Mucosa of rectum (tissue), 2 donors: ENCODE measurements around the gene GAL3ST2.
"Not testable (repeated sequence)": the region's sequence is repeated elsewhere in the genome, so short reads cannot be mapped to it uniquely, and the experiment has no call there.

ENCODE experiments used
- H3K27ac ChIP-seq, 2 donors: one replicate each; pipeline ENCODE4 v1.7.0; 2013; ENCODE audit warnings: inconsistent platforms in 2 of 2, low read depth in 2 of 2, low read length in 2 of 2
- H3K27me3 ChIP-seq, 2 donors: one replicate each; pipeline ENCODE4 v1.7.0; 2013; ENCODE audit warnings: low read length in 2 of 2; ENCODE audit not compliant: control insufficient read depth in 2 of 2, insufficient read depth in 2 of 2
- H3K36me3 ChIP-seq, 2 donors: one replicate each; pipeline ENCODE4 v1.7.0; 2013; ENCODE audit warnings: low read length in 2 of 2; ENCODE audit not compliant: control insufficient read depth in 2 of 2, insufficient read depth in 2 of 2
- H3K4me1 ChIP-seq, 2 donors: one replicate each; pipeline ENCODE4 v1.7.0; 2013; ENCODE audit warnings: low read length in 2 of 2, mild to moderate bottlenecking in 1 of 2; ENCODE audit not compliant: control insufficient read depth in 2 of 2, insufficient read depth in 2 of 2
- H3K4me3 ChIP-seq, 2 donors: one replicate each; pipeline ENCODE4 v1.7.0; 2013; ENCODE audit warnings: low read length in 2 of 2
- H3K9ac ChIP-seq, 2 donors: one replicate each; pipeline ENCODE4 v1.7.0; 2013; ENCODE audit warnings: low read length in 2 of 2, low read depth in 1 of 2, mild to moderate bottlenecking in 1 of 2
- H3K9me3 ChIP-seq, 2 donors: one replicate each; pipeline ENCODE4 v1.7.0; 2013; ENCODE audit warnings: low read length in 2 of 2; ENCODE audit not compliant: control insufficient read depth in 2 of 2
- donor health status: healthy.
- donor health status: Normal muscosa, but diverticular disease.

GAL3ST2 gene

GRCh38 chr2:241775223-241776177 lies 1.1 kb upstream of the GAL3ST2 start:
- H3K4me1 ChIP-seq: peaks cover 27 to 47% of the 10 kb centered on the region in 2 donors
- no peaks in the 10 kb centered on the region for H3K27me3 ChIP-seq
- peak overlapping the region; percentile 41 to 86 for H3K9ac ChIP-seq
- H3K27ac ChIP-seq: peak overlapping the region; percentile 88 to 91
- H3K9me3 ChIP-seq: no peaks in the 10 kb centered on the region
- peak overlapping the region in 1 of 2 donors; percentile 57 for H3K4me3 ChIP-seq
- no peaks in the 10 kb centered on the region for H3K36me3 ChIP-seq

- Histone ChIP-seq H3K9me3 (no peaks in the 10 kb centered on the region), H3K27me3 (no peaks in the 10 kb centered on the region), H3K27ac (peak overlapping the region; percentile 88 to 91), H3K9ac (peak overlapping the region; percentile 84 to 86), H3K4me1 (peaks cover 27 to 47% of the 10 kb centered on the region in 2 donors), H3K36me3 (no peaks in the 10 kb centered on the region), H3K4me3 (peak overlapping the region; percentile 76 to 77)
Measured at GRCh38 chr2:241777170-241777685, 606 bp downstream of the GAL3ST2 start.

- peak overlapping the region; percentile 76 to 77 for H3K4me3 ChIP-seq
- H3K27me3 ChIP-seq: no peaks in the 10 kb centered on the region
- no peaks in the 10 kb centered on the region for H3K36me3 ChIP-seq
- H3K9me3 ChIP-seq: no peaks in the 10 kb centered on the region
- peaks cover 27 to 47% of the 10 kb centered on the region in 2 donors for H3K4me1 ChIP-seq
- peak overlapping the region; percentile 84 to 86 for H3K9ac ChIP-seq
- peak overlapping the region; percentile 88 to 91 for H3K27ac ChIP-seq
Measured at GRCh38 chr2:241777686-241778627, 1.3 kb downstream of the GAL3ST2 start.

GRCh38 chr2:241780939-241781569 lies 4.4 kb downstream of the GAL3ST2 start:
- Histone ChIP-seq H3K4me3 (no peak overlapping the region), H3K27me3 (no peaks in the 10 kb centered on the region), H3K36me3 (no peaks in the 10 kb centered on the region), H3K9ac (no peak overlapping the region), H3K4me1 (peaks cover 5 to 19% of the 10 kb centered on the region in 2 donors), H3K27ac (no peak overlapping the region), H3K9me3 (no peaks in the 10 kb centered on the region)

- not testable (repeated sequence) for H3K4me3 ChIP-seq, H3K9me3 ChIP-seq, H3K27me3 ChIP-seq, H3K36me3 ChIP-seq, H3K27ac ChIP-seq, H3K9ac ChIP-seq
- H3K4me1 ChIP-seq: peaks cover 4 to 11% of the 10 kb centered on the region in 2 donors
Measured at GRCh38 chr2:241782053-241782452, 5.4 kb downstream of the GAL3ST2 start.

GRCh38 chr2:241788135-241788534 lies 11.5 kb downstream of the GAL3ST2 start:
- peak overlapping the region in 1 of 2 donors; percentile 60 for H3K27ac ChIP-seq
- H3K27me3 ChIP-seq: no peaks in the 10 kb centered on the region
- no peak overlapping the region for H3K9ac ChIP-seq
- H3K36me3 ChIP-seq: no peaks in the 10 kb centered on the region
- H3K9me3 ChIP-seq: no peaks in the 10 kb centered on the region
- H3K4me1 ChIP-seq: peaks cover 7 to 33% of the 10 kb centered on the region in 2 donors
- H3K4me3 ChIP-seq: no peak overlapping the region

- peak overlapping the region in 1 of 2 donors; percentile 63 for H3K27ac ChIP-seq
- H3K4me1 ChIP-seq: peaks cover 7 to 37% of the 10 kb centered on the region in 2 donors
- no peaks in the 10 kb centered on the region for H3K27me3 ChIP-seq
- no peak overlapping the region for H3K4me3 ChIP-seq
- no peak overlapping the region for H3K9ac ChIP-seq
- no peaks in the 10 kb centered on the region for H3K36me3 ChIP-seq
- H3K9me3 ChIP-seq: no peaks in the 10 kb centered on the region
Measured at GRCh38 chr2:241788572-241788971, 11.9 kb downstream of the GAL3ST2 start.

GRCh38 chr2:241791385-241791784 lies 14.8 kb downstream of the GAL3ST2 start:
- H3K4me1 ChIP-seq: peaks cover 29 to 63% of the 10 kb centered on the region in 2 donors
- not testable (repeated sequence) for H3K4me3 ChIP-seq, H3K36me3 ChIP-seq, H3K9ac ChIP-seq, H3K9me3 ChIP-seq, H3K27me3 ChIP-seq
- H3K27ac ChIP-seq: peak overlapping the region in 1 of 2 donors; percentile 7

GRCh38 chr2:241793385-241793784 lies 16.8 kb downstream of the GAL3ST2 start:
- Histone ChIP-seq H3K9ac (no peak overlapping the region), H3K27ac (peak overlapping the region in 1 of 2 donors; percentile 87), H3K4me3 (no peak overlapping the region), H3K4me1 (peaks cover 41 to 75% of the 10 kb centered on the region in 2 donors), H3K9me3 (no peaks in the 10 kb centered on the region), H3K27me3 (no peaks in the 10 kb centered on the region), H3K36me3 (no peaks in the 10 kb centered on the region)
